Lung (tissue), 12 donors: ENCODE results near the gene FGB. TPM values are rescaled to one million over a fixed set of nuclear protein-coding genes. Genes with fewer than 3 reads are reported as not detected.

Experiments
- ATAC-seq: fragments of 200-7000 bp; cut with Tn5 transposase; one replicate; pipeline ENCODE4 v1.9.1; 2020; ENCODE audit warnings: moderate number of reproducible peaks; ENCODE audit not compliant: insufficient read depth, low FRiP score
- DNase-seq, 3 donors: peaks; one replicate each; pipeline ENCODE4 v3.0.0-alpha.2; 2013 to 2017
- H3K27ac ChIP-seq, 2 donors: one replicate each; pipeline ENCODE4 v1.5.1; 2013; ENCODE audit warnings: mild to moderate bottlenecking in 2 of 2, moderate library complexity in 2 of 2, control low read depth in 1 of 2, inconsistent platforms in 1 of 2, low read depth in 1 of 2, low read length in 1 of 2
- H3K27me3 ChIP-seq, 3 donors: one replicate each; pipeline ENCODE4 v1.5.1; 2013; ENCODE audit warnings: low read length in 2 of 3; ENCODE audit not compliant: control insufficient read depth in 3 of 3, insufficient read depth in 3 of 3
- H3K36me3 ChIP-seq, 4 donors: one replicate each; pipeline ENCODE4 v1.5.1; 2013; ENCODE audit warnings: low read length in 4 of 4, mild to moderate bottlenecking in 1 of 4, moderate library complexity in 1 of 4; ENCODE audit not compliant: control insufficient read depth in 4 of 4, insufficient read depth in 4 of 4
- H3K4me1 ChIP-seq, 5 donors: one replicate each; pipeline ENCODE4 v1.5.1; 2013; ENCODE audit warnings: low read length in 5 of 5, mild to moderate bottlenecking in 2 of 5, moderate library complexity in 1 of 5; ENCODE audit not compliant: control insufficient read depth in 5 of 5, insufficient read depth in 5 of 5
- H3K4me3 ChIP-seq: one replicate; pipeline ENCODE4 v1.5.1; 2013; ENCODE audit warnings: mild to moderate bottlenecking, control low read depth, moderate library complexity
- H3K9ac ChIP-seq, 2 donors: one replicate each; pipeline ENCODE4 v1.5.1; 2013; ENCODE audit warnings: low read length in 2 of 2, control low read depth in 1 of 2; ENCODE audit not compliant: insufficient read depth in 1 of 2
- H3K9me3 ChIP-seq, 4 donors: one replicate each; pipeline ENCODE4 v1.5.1; 2013; ENCODE audit warnings: low read length in 3 of 4, mild to moderate bottlenecking in 1 of 4, moderate library complexity in 1 of 4; ENCODE audit not compliant: control insufficient read depth in 4 of 4, insufficient read depth in 3 of 4
- CTCF ChIP-seq: IDR thresholded peaks from 2 replicates; pipeline ENCODE4 v1.5.1; 2012; ENCODE audit warnings: mild to moderate bottlenecking; ENCODE audit errors: control extremely low read depth, extremely low read depth
- WGBS, 2 donors: extraction: QIAGEN DNeasy Blood & Tissue Kit; methylation state at CpG; one replicate each; pipeline ENCODE4 v1.1.7; 2013; 5-methylcytosine and 5-hydroxymethylcytosine counted together
- polyA plus RNA-seq, 2 donors: library from polyadenylated mRNA; stranded (reverse); fragments of 200-250 nt; gene quantifications; one replicate each; pipeline ENCODE4 v1.2.1, GENCODE V29; 2013
- total RNA-seq, 2 donors: library from RNA; depleted of rRNA in 1 of 2; stranded (reverse); fragments of >200 nt in 1 of 2; gene quantifications; one replicate each; pipeline ENCODE4 v1.2.1, GENCODE V29; 2014 to 2021
- donor health status: control.
- donor health status: control.
- donor health status: Bipolar disorder and iron deficiency.
- donor health status: healthy.
- donor health status: DM: yes; HTN: yes; CAD: no.

FGB gene
- total and polyA plus RNA-seq, 4 donors = 0.28 to 1.8 (median 0.34) TPM

- H3K27ac ChIP-seq = no peak overlapping the region
- TF ChIP-seq CTCF = no peak
- H3K9me3 ChIP-seq = peaks cover 0 to 2% (median 0%) of the 10 kb centered on the region in 4 donors
- H3K4me1 ChIP-seq = no peaks in the 10 kb centered on the region
- no peaks in the 10 kb centered on the region for H3K36me3 ChIP-seq
- no peak overlapping the region for H3K9ac ChIP-seq
- no peak overlapping the region for H3K4me3 ChIP-seq
- 56 to 61% methylated on average over 4 of the region's 4 CpGs for WGBS, 2 donors
- ATAC-seq (no peak), DNase-seq (no peak)
- peaks cover 0 to 4% (median 0%) of the 10 kb centered on the region in 3 donors for H3K27me3 ChIP-seq
Measured at GRCh38 chr4:154616287-154616686, 53.5 kb downstream of the FGB start.

GRCh38 chr4:154616731-154617130 is 53.9 kb downstream of the FGB start:
- 34 to 54% methylated on average over 2 of the region's 2 CpGs for WGBS, 2 donors
- ATAC-seq = no peak

GRCh38 chr4:154617820-154618317 is 55.1 kb downstream of the FGB start:
- Histone ChIP-seq H3K4me3 (no peak overlapping the region), H3K27me3 (peaks cover 0 to 3% (median 0%) of the 10 kb centered on the region in 3 donors), H3K9ac (no peak overlapping the region), H3K4me1 (no peaks in the 10 kb centered on the region), H3K27ac (no peak overlapping the region), H3K9me3 (peaks cover 0 to 2% (median 0%) of the 10 kb centered on the region in 4 donors), H3K36me3 (no peaks in the 10 kb centered on the region)
- TF ChIP-seq CTCF = no peak
- WGBS, 2 donors = 47 to 54% methylated on average over 5 of the region's 5 CpGs
- ATAC-seq = no peak
- no peak for DNase-seq

More at GRCh38 chr4:154616731-154617130, 53.9 kb downstream of the FGB start:
- no peaks in the 10 kb centered on the region for H3K4me1 ChIP-seq
- peaks cover 0 to 6% (median 0%) of the 10 kb centered on the region in 3 donors for H3K27me3 ChIP-seq
- no peak for DNase-seq
- no peak overlapping the region for H3K27ac ChIP-seq
- H3K9me3 ChIP-seq = peaks cover 0 to 2% (median 0%) of the 10 kb centered on the region in 4 donors
- H3K4me3 ChIP-seq = no peak overlapping the region
- H3K9ac ChIP-seq = no peak overlapping the region
- no peak for TF ChIP-seq CTCF
- no peaks in the 10 kb centered on the region for H3K36me3 ChIP-seq

- H3K36me3 ChIP-seq = no peaks in the 10 kb centered on the region
- ATAC-seq (no peak), DNase-seq (peak; percentile 40 to 59 (median 45))
- peak; percentile 30 for TF ChIP-seq CTCF
- peaks cover 0 to 3% (median 0%) of the 10 kb centered on the region in 3 donors for H3K27me3 ChIP-seq
- H3K9ac ChIP-seq = no peak overlapping the region
- no peak overlapping the region for H3K27ac ChIP-seq
- no peaks in the 10 kb centered on the region for H3K4me1 ChIP-seq
- 46 to 49% methylated on average over 4 of the region's 4 CpGs for WGBS, 2 donors
- H3K4me3 ChIP-seq = no peak overlapping the region
- H3K9me3 ChIP-seq = peaks cover 0 to 2% (median 0%) of the 10 kb centered on the region in 4 donors
Measured at GRCh38 chr4:154618708-154619315, 56.0 kb downstream of the FGB start.
